Thyroid gland (tissue), 4 donors: ENCODE measurements around the gene S100A4. TPM values are rescaled to one million over a fixed set of nuclear protein-coding genes. Genes with fewer than 3 reads are reported as not detected.
A peak's percentile ranks its signal among the peaks of the same experiment; 100 is the strongest.

ENCODE experiments used
- DNase-seq, 2 donors: peaks; one replicate each; pipeline ENCODE4 v3.0.0-alpha.2; 2019
- H3K27ac ChIP-seq, 3 donors: fragments of 200-600 bp; sonication (generic); 1 replicate in 2 of 3; 2 replicates in 1 of 3; pipeline ENCODE4 v1.5.1; 2016 to 2019; ENCODE audit warnings: mild to moderate bottlenecking in 1 of 3, moderate library complexity in 1 of 3
- H3K27me3 ChIP-seq: fragments of 200-600 bp; sonication (generic); one replicate; pipeline ENCODE4 v1.5.1; 2019
- H3K36me3 ChIP-seq, 2 donors: fragments of 200-600 bp; sonication (generic); one replicate each; pipeline ENCODE4 v1.5.1; 2016 to 2019
- H3K4me1 ChIP-seq, 2 donors: fragments of 200-600 bp; sonication (generic); one replicate each; pipeline ENCODE4 v1.5.1; 2017 to 2019
- H3K4me3 ChIP-seq, 3 donors: fragments of 200-600 bp; sonication (generic); replicated peaks in 1 of 3; 1 replicate in 2 of 3; 2 replicates in 1 of 3; pipeline ENCODE4 v1.5.1; 2016; ENCODE audit warnings: mild to moderate bottlenecking in 1 of 3
- H3K9me3 ChIP-seq: fragments of 200-600 bp; sonication (generic); one replicate; pipeline ENCODE4 v1.5.1; 2017
- POLR2A ChIP-seq, 2 donors: fragments of 450-650 bp; IDR thresholded peaks; one replicate each; pipeline ENCODE4 v1.6.1; 2017; ENCODE audit warnings: antibody characterized with exemption in 2 of 2, mild to moderate bottlenecking in 2 of 2, moderate library complexity in 1 of 2
- WGBS, 2 donors: methylation state at CpG; one replicate each; pipeline ENCODE4 v1.1.5; 2017; 5-methylcytosine and 5-hydroxymethylcytosine counted together
- intact Hi-C: fragments of 100-400 bp; cut with DNase I; formaldehyde crosslinking; loops from one replicate; pipeline ENCODE4 v1.15.1; 2023
- total RNA-seq, 4 donors: library from RNA; depleted of rRNA; stranded (reverse); fragments of >200 nt; gene quantifications; one replicate each; pipeline ENCODE4 v1.2.3, GENCODE V29; 2016
- TF ChIP-seq, protein P1 (sequence below), 6 experiments: fragments of 200-600 bp in 3 of 6; fragments of 450-650 bp in 3 of 6; sonication (generic) in 3 of 6; IDR thresholded peaks; one replicate each; pipeline ENCODE4 v1.5.1; 2016 to 2019; ENCODE audit warnings: antibody characterized with exemption in 6 of 6, mild to moderate bottlenecking in 2 of 6, inconsistent platforms in 1 of 6, moderate library complexity in 1 of 6

Gene S100A4
- total RNA-seq, 4 donors from 2014 or later, result 57.3 to 251 (median 133) TPM

DNA sequence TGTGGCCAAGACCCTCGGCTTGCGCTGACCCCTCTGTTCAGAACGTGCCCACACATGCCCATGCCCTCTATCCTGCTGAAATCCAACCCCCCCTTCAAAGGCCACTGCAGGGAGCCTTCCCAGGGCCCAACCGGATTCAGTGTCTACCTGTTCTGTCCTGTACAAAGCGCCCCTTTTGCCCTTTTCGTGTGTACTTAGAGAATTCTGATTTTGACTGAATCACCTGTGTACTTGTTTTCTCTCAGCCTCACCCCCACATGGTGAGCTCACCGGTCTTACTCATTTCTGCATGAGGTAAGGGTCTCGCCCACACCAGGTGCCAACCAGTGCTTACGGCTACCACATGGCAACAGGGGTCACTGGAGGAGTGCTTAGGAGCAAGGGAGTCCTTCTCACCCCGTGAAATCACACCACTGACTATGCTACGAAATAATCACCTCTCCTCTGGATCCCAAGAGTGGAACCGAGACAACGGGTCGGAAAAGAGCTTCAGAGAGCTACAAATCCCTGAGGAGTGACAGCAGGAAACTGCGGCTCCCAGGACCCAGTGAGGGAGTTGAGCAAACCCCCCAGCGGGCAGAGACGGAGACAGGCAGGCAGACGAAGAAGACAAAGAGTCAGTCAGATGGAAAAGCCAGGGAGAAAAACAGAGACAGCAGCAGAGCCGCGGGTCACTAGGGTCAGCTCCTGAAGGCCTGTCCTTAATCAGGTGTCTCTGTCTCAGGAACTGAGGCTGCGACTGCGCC is 22.2 kb upstream of the S100A4 start:
- intact Hi-C loops, result loop anchor here (2.0 kb wide), 2 partner anchors 35 to 57 kb away; no protein-coding TSS in a partner anchor
- WGBS, 2 donors, result 86% methylated on average over 22 of the region's 22 CpGs
- DNase-seq, result no peak
- peaks cover 35 to 62% of the 10 kb centered on the region in 2 donors for H3K4me1 ChIP-seq
- H3K27ac ChIP-seq, result peak overlapping the region; percentile 96 to 99 (median 99)
- H3K27me3 ChIP-seq, result no peaks in the 10 kb centered on the region
- H3K36me3 ChIP-seq, result no peaks in the 10 kb centered on the region
- no peak overlapping the region for H3K4me3 ChIP-seq
- no peaks in the 10 kb centered on the region for H3K9me3 ChIP-seq
- TF ChIP-seq, protein P1, sequence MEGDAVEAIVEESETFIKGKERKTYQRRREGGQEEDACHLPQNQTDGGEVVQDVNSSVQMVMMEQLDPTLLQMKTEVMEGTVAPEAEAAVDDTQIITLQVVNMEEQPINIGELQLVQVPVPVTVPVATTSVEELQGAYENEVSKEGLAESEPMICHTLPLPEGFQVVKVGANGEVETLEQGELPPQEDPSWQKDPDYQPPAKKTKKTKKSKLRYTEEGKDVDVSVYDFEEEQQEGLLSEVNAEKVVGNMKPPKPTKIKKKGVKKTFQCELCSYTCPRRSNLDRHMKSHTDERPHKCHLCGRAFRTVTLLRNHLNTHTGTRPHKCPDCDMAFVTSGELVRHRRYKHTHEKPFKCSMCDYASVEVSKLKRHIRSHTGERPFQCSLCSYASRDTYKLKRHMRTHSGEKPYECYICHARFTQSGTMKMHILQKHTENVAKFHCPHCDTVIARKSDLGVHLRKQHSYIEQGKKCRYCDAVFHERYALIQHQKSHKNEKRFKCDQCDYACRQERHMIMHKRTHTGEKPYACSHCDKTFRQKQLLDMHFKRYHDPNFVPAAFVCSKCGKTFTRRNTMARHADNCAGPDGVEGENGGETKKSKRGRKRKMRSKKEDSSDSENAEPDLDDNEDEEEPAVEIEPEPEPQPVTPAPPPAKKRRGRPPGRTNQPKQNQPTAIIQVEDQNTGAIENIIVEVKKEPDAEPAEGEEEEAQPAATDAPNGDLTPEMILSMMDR (IDR thresholded peaks at IDR 0.05), result no peak
- no peak for TF ChIP-seq POLR2A (IDR thresholded peaks at IDR 0.05)

DNA sequence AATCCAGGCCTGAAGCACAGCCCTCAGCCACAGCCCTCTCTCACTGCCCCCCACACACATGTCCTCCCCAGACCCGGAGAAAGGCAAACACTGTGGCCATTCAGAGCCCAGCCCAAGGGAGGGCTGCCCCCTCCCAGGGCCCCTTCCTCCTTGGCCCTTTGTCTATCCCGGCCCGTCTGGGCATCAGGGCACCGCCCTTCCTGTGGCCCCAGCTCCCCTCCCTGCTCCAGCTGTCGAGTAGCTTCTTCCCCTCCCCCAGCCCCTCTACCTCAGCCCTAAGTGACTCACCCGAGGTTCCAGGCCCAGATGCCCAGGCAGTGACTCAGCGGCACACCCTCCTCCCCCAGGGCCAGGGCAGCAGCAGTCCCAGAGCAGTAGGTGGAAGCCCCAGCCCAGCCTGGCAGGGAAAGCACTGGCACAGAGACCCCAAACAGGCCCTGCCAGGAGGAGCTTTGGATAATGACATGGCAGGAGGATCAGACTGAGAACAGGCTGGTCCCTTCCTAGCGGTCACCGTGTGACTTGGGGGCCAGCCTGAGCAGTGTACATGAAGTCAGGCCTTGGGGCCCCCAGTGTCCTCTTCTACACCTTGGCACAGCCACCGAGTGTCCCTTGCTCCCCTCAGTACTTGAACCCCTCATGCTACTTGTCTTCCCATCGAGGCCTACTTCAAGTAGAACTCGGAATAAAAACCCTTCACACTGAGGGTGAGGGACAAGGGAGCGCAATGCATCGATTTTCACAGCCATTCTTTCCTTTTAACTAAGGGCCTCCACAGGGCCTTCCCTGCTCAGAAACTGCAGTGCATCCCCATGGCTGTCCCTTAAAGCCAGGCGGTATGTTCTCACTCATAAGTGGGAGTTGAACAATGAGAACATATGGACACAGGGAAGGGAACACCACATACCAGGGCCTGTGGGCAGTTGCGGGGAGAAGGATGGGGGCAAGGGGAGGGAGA is 21.1 kb upstream of the S100A4 start:
- peaks cover 33 to 60% of the 10 kb centered on the region in 2 donors for H3K4me1 ChIP-seq
- peak; percentile 99 for DNase-seq
- H3K4me3 ChIP-seq, result no peak overlapping the region
- no peaks in the 10 kb centered on the region for H3K9me3 ChIP-seq
- H3K27ac ChIP-seq, result peak overlapping the region; percentile 96 to 99 (median 99)
- H3K36me3 ChIP-seq, result no peaks in the 10 kb centered on the region
- intact Hi-C loops, result no loop called here
- no peaks in the 10 kb centered on the region for H3K27me3 ChIP-seq
- WGBS, 2 donors, result 33 to 38% methylated on average over 15 to 16 of the region's 16 CpGs
- peak; percentile 12 to 82 for TF ChIP-seq POLR2A (IDR thresholded peaks at IDR 0.05)
- TF ChIP-seq, protein P1 (IDR thresholded peaks at IDR 0.05), result no peak

DNA sequence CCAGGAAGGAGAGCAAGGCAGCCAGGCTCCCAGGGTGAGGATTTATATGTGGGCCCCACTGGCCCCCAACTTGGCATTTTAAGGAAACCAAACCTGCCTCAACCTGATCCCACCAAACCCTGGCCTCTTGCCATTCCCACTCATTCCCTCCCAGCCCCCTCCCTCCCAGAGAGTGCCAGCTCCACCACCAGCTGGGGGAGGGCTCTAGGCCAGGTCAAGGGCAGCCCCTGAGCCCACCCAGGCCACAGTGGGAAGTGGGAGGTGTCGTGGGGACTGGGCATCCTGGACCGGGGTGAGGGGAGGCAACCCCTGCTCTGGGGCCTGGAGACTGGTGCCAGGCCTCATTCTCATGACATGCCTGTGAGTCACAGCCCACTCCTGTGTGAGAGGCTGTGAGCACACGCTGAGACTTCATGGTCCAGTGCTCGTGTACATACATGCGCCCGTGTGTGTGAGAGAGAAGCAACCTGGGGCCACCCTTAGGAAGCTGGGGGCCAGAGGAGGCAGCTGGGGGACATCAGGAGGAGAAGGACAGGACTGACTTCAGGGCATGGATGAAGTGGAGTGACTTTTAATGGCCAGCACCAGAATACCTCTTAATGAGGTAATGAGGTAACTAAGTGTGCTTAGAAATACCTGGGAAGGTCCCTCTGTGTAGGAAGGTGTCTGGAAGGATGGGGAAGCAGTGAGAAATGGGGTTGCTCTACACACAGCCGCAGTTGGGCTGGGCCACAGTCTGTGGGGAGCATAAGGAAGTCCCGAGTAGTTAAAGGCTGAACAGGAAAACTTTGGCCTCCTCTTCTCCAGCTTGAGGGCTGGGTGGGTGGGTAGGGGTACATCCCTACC is 20.1 kb upstream of the S100A4 start, which contains the start of gene S100A2:
Gene S100A2, minus strand, starts transcription at position 316 of the 846 bp plus-strand sequence. CDS start 1,967 bp downstream, outside the sequence.
- DNase-seq, result peak; percentile 90 to 92
- Histone ChIP-seq H3K36me3 (no peaks in the 10 kb centered on the region), H3K4me3 (no peak within 1 kb of the TSS), H3K27ac (peak within 1 kb of the TSS; percentile 96 to 99 (median 99)), H3K27me3 (no peaks in the 10 kb centered on the region), H3K9me3 (no peaks in the 10 kb centered on the region), H3K4me1 (peaks cover 33 to 60% of the 10 kb centered on the region in 2 donors)
- intact Hi-C loops, result no loop called here
- WGBS, 2 donors, result 19 to 32% methylated on average over 8 of the region's 8 CpGs
- peak in 1 of 2 donors; percentile 51 for TF ChIP-seq POLR2A (IDR thresholded peaks at IDR 0.05)
- TF ChIP-seq, protein P1 (IDR thresholded peaks at IDR 0.05), result no peak

DNA sequence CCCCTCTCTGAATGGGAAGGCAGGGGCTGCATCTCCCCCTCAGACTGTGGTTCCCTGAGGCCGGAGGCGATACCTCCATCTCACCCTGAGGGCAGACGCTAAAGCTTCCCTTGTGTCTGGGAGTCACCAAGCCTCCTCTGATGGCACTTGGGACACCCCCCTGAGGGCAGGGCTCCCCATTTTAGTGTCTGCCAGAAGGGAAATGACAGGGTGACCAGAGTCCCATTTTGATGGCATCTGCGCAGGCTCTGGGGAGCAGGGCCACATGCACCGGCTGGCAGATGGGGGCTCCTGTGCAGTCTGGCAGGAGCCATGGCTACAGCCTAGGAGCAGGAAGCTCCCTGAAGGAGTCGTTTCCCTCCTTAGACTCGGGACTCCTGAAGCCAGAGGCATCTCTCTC is 18.4 kb upstream of the S100A4 start:
- H3K27me3 ChIP-seq, result no peaks in the 10 kb centered on the region
- DNase-seq, result no peak
- H3K4me1 ChIP-seq, result peaks cover 33 to 59% of the 10 kb centered on the region in 2 donors
- H3K9me3 ChIP-seq, result no peaks in the 10 kb centered on the region
- WGBS, 2 donors, result 79 to 92% methylated on average over 2 to 4 of the region's 7 CpGs
- TF ChIP-seq, protein P1 (IDR thresholded peaks at IDR 0.05), result no peak
- TF ChIP-seq POLR2A (IDR thresholded peaks at IDR 0.05), result no peak
- no peaks in the 10 kb centered on the region for H3K36me3 ChIP-seq
- intact Hi-C loops, result no loop called here
- H3K27ac ChIP-seq, result peak overlapping the region in 2 of 3 donors; percentile 60 to 96
- no peak overlapping the region for H3K4me3 ChIP-seq
